NCI-H1694 treated with DMSO at 0.1 percent for 48 hours (cell line): ENCODE results near the gene NOPCHAP1.
A peak's percentile ranks its signal among the peaks of the same experiment; 100 is the strongest.

ENCODE experiments used
- DNase-seq: peaks from one replicate; lab custom pipeline; 2025; lab: John Stamatoyannopoulos, UW

Gene NOPCHAP1

GRCh38 chr12:105020241-105020962, 34.3 kb downstream of the NOPCHAP1 start:
- DNase-seq: peak; percentile 27

DNA sequence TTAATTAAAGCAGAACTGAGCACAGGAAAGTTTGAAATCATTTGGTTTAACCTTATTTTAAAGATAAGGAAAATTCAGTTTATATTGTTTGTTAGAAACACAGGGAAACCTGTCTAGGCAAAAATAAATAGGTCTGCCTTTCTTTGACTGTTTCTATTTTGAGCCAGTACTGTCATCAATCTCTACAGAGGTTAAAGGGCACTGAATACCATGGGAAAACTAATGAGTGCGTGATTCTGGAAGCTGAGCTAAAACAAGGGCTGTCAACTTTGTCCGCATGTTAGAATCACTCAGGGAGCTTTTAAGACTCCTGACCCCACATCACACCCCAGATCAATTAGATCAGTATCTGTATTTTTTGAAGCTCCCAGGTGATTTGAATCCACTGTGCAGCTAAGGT, 38.8 kb downstream of the NOPCHAP1 start:
- no peak for DNase-seq

- DNase-seq: peak; percentile 47
Observed at GRCh38 chr12:105025890-105026289, 39.8 kb downstream of the NOPCHAP1 start.

DNA sequence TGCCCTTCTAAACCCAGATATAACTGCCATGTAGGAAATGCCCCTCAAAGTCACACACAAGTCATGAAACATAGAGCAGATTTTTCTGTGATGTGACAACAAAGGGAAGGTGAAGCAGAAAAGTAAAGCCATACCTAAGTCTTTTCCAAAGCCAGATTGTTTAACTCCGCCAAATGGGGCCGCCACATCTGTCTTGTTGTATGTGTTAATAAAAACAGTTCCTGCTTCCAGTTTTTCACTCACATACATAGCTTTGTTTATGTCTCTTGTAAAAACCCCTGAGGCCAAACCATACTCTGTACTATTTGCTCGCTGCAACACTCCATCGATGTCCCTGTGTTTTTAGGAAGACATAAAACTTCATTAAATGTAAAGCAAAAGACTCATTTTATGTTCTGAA, 40.3 kb downstream of the NOPCHAP1 start:
- DNase-seq: peak; percentile 21

DNA sequence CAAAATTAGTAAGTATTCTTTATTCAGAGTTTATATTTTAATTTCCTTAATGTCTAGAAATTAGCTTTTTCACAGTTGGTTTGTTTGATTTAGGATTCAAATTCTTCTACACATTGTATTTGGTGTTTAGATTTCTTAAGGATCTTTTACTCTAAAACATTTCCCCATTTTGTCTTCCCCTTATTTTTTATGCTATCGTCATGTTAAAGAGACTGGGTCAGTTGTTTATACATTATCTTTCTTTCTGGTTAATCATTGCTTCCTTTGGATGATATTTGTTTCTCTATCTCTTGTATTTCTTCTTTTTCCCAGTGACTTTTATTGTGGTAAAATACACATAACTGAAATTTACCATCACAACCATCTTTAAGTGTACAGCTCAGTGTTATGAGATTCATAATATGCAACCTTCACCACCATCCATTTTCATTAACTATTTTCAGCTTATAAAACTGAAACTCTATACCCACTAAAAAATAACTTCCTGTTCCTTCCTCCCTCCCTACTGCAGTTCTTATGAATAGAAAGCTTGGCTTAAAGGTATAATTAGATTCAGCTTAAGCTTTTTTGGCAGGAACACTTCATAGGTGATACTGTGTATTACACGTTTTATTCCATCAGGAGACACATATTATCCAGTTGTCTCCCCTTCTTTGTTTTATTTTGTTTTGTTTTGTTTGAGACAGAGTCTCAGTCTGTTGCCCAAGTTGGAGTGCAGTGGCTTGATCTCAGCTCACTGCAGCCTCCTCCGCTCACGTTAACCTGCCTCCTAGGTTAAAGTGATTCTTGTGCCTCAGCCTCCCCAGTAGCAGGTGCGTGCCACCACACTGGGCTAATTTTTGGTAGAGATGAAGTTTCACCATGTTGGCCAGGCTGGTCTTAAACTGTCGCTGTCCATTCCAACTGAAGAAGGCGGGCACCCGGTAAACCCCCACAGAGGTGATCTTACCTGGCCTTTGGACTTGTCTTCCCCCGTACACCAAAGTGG, 45.0 kb downstream of the NOPCHAP1 start:
- DNase-seq: no peak

DNA sequence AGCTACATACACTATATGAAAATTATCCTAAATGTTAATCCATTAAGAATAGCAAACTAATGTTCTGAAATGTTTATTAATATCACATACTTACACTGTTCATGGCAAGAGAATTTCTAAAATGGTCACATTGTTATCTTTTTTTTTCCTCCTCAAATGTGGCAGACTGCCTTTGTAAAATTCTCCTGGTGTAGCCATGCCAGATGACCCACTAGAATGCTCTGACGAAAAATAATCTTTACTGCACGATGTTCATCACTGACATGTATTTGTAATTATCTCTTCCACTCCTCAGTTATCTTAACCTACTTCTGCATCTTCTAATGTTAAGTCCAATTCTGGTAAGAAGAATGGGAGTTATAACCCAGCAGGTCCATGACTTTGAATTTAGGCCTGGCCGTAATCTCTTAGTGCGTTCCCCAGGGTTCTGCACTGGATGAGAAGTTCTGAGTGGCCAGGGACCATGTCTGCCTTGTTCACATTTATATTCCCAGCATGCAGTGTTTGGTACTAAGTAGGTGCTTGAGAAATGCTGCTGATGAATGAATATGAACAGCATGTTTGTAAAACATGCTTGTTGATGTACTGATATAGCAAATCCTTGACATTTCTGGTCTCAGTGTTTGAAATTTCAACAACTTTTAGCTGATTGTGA, 46.7 kb downstream of the NOPCHAP1 start:
- DNase-seq: no peak

GRCh38 chr12:105033851-105034250, 47.7 kb downstream of the NOPCHAP1 start:
- no peak for DNase-seq
